Smooth muscle cell (in vitro differentiated cells): ENCODE measurements around the gene DNAH10. TPM values are rescaled to one million over a fixed set of nuclear protein-coding genes. Genes with fewer than 3 reads are reported as not detected.

Experiments used
- DNase-seq: peaks from one replicate; lab custom pipeline; 2025; ENCODE audit not compliant: unreplicated experiment; lab: John Stamatoyannopoulos, UW
- H2AFZ ChIP-seq: fragments of 200-600 bp; sonication (generic); 2 replicates; pipeline ENCODE4 v1.6.0; 2016; ENCODE audit warnings: antibody characterized with exemption, low read depth, mild to moderate bottlenecking
- H3F3A ChIP-seq: fragments of 200-600 bp; sonication (generic); 2 replicates; pipeline ENCODE4 v1.6.0; 2017; ENCODE audit warnings: antibody characterized with exemption, low read depth
- H3K27ac ChIP-seq: fragments of 200-600 bp; sonication (generic); 2 replicates; pipeline ENCODE4 v1.5.1; 2016; ENCODE audit warnings: low read depth, mild to moderate bottlenecking
- H3K27me3 ChIP-seq: fragments of 200-600 bp; sonication (generic); 2 replicates; pipeline ENCODE4 v1.6.1; 2016; ENCODE audit warnings: low read depth, mild to moderate bottlenecking
- H3K36me3 ChIP-seq: fragments of 200-600 bp; sonication (generic); 2 replicates; pipeline ENCODE4 v1.5.1; 2016; ENCODE audit warnings: low read depth
- H3K4me1 ChIP-seq: fragments of 200-600 bp; sonication (generic); 2 replicates; pipeline ENCODE4 v1.5.1; 2016; ENCODE audit warnings: low read depth
- H3K4me2 ChIP-seq: fragments of 200-600 bp; sonication (generic); 2 replicates; pipeline ENCODE4 v1.6.0; 2016; ENCODE audit warnings: mild to moderate bottlenecking
- H3K4me3 ChIP-seq: fragments of 200-600 bp; sonication (generic); 2 replicates; pipeline ENCODE4 v1.5.1; 2016; ENCODE audit warnings: mild to moderate bottlenecking
- H3K79me2 ChIP-seq: fragments of 200-600 bp; sonication (generic); 2 replicates; pipeline ENCODE4 v1.6.0; 2016; ENCODE audit warnings: low read depth, mild to moderate bottlenecking
- H3K9ac ChIP-seq: fragments of 200-600 bp; sonication (generic); 2 replicates; pipeline ENCODE4 v1.6.0; 2016; ENCODE audit warnings: low read depth
- H3K9me3 ChIP-seq: fragments of 200-600 bp; sonication (generic); replicated peaks from 2 replicates; pipeline ENCODE4 v1.5.1; 2016; ENCODE audit warnings: low read depth
- H4K20me1 ChIP-seq: fragments of 200-600 bp; sonication (generic); 2 replicates; pipeline ENCODE4 v1.6.0; 2016; ENCODE audit warnings: low read depth
- WGBS: methylation state at CpG from one replicate; pipeline ENCODE4 v1.1.7; 2016; ENCODE audit warnings: low lambda C conversion rate; 5-methylcytosine and 5-hydroxymethylcytosine counted together
- polyA plus RNA-seq: library from polyadenylated mRNA; unstranded; fragments of >200 nt; fragmentation: Nextera tagmentation; extraction: Ambion mirVana; gene quantifications from 2 replicates; pipeline ENCODE4 v1.2.1, GENCODE V29; 2016
- total RNA-seq: library from RNA; depleted of rRNA; stranded (reverse); fragments of >200 nt; gene quantifications from 2 replicates; pipeline ENCODE4 v1.2.3, GENCODE V29; 2014
- TF ChIP-seq, protein P1 (sequence below): fragments of 200-600 bp; sonication (generic); IDR thresholded peaks from 2 replicates; pipeline ENCODE4 v1.5.1; 2017; ENCODE audit warnings: borderline replicate concordance, mild to moderate bottlenecking, antibody characterized with exemption; ENCODE audit not compliant: insufficient read depth, poor library complexity, severe bottlenecking

The DNAH10 gene
- total and polyA plus RNA-seq, 2 experiments from 2014 or later: 1.5 to 2.2 TPM

- Histone ChIP-seq H3K4me2 (peak overlapping the region; percentile 19), H2AFZ (no peak overlapping the region), H3K27ac (peak overlapping the region; percentile 4), H3K79me2 (peaks cover 67% of the 10 kb centered on the region), H3K9me3 (no peaks in the 10 kb centered on the region), H3K4me3 (no peak overlapping the region), H3K36me3 (no peaks in the 10 kb centered on the region), H3K9ac (no peak overlapping the region), H3K27me3 (no peaks in the 10 kb centered on the region), H3F3A (no peaks in the 10 kb centered on the region), H4K20me1 (peaks cover 81% of the 10 kb centered on the region), H3K4me1 (peaks cover 9% of the 10 kb centered on the region)
- 70% methylated on average over 8 of the region's 8 CpGs for WGBS
- DNase-seq: no peak
- TF ChIP-seq, protein P1, sequence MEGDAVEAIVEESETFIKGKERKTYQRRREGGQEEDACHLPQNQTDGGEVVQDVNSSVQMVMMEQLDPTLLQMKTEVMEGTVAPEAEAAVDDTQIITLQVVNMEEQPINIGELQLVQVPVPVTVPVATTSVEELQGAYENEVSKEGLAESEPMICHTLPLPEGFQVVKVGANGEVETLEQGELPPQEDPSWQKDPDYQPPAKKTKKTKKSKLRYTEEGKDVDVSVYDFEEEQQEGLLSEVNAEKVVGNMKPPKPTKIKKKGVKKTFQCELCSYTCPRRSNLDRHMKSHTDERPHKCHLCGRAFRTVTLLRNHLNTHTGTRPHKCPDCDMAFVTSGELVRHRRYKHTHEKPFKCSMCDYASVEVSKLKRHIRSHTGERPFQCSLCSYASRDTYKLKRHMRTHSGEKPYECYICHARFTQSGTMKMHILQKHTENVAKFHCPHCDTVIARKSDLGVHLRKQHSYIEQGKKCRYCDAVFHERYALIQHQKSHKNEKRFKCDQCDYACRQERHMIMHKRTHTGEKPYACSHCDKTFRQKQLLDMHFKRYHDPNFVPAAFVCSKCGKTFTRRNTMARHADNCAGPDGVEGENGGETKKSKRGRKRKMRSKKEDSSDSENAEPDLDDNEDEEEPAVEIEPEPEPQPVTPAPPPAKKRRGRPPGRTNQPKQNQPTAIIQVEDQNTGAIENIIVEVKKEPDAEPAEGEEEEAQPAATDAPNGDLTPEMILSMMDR: no peak
These were observed 205.1 kb downstream of the DNAH10 start for GRCh38 chr12:123967121-123967586.

DNA sequence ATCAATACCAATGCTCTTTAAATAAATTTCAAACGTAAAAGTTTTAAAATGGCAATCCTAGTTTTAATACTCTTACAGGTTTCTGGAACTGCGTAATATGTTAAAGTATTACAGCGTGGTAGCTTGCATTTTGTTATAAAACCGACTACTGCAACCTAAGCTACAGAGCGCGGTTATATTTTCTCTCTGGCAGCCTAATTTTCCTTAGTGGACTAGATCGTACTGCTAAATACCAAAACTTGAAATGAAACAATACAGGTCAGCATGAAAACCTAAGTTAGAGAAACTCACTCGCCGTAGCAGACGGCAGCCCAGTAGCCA lies 209.3 kb downstream of the DNAH10 start:
- peak overlapping the region; percentile 45 for H3K27ac ChIP-seq
- TF ChIP-seq, protein P1: no peak
- 21% methylated on average over 10 of the region's 10 CpGs for WGBS
- no peaks in the 10 kb centered on the region for H3F3A ChIP-seq
- H3K27me3 ChIP-seq: no peaks in the 10 kb centered on the region
- no peak for DNase-seq
- peaks cover 69% of the 10 kb centered on the region for H3K79me2 ChIP-seq
- peak overlapping the region; percentile 98 for H3K4me2 ChIP-seq
- H3K4me3 ChIP-seq: peak overlapping the region; percentile 92
- H4K20me1 ChIP-seq: peaks cover 61% of the 10 kb centered on the region
- peak overlapping the region; percentile 81 for H3K9ac ChIP-seq
- no peaks in the 10 kb centered on the region for H3K9me3 ChIP-seq
- peak overlapping the region; percentile 71 for H2AFZ ChIP-seq
- H3K4me1 ChIP-seq: peaks cover 20% of the 10 kb centered on the region
- H3K36me3 ChIP-seq: no peaks in the 10 kb centered on the region

DNA sequence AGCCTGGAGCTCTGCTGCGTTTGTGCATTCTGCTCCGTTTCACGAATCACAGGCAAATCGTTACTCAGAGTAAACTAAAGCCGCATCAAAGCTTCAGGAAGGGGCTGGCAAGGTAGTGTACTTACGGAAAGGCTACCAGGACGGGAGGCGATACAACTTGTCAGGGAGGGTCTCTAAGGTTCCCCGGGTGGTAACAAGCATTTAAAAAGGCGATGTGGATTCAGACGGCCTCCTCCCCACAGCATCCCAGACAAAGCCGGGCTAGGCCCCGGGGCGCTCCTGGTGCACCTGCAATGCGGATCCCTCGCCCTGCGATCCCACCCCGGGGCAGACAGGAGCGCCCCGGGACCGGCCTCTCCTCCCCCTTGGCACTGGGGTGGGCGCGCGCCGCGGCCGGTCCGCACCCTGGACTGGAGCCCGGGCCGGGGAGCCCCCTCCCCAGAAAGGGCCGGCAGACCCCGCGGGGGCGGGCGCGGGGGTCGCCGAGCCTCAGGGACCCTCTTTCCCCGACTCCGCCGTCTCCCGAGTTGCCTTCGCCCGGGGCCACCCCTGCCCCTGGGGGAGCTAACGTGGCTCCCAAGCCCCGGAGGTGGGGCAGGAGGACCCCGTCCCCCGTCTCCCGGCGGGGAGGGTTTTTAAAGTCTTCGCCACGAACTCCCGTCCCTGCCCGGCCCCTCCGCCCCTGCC lies 209.8 kb downstream of the DNAH10 start:
- Histone ChIP-seq H2AFZ (peak overlapping the region; percentile 71), H3K9me3 (no peaks in the 10 kb centered on the region), H3K4me3 (peak overlapping the region; percentile 92), H3K27me3 (no peaks in the 10 kb centered on the region), H4K20me1 (peaks cover 56% of the 10 kb centered on the region), H3F3A (no peaks in the 10 kb centered on the region), H3K27ac (peak overlapping the region; percentile 45), H3K4me1 (peaks cover 20% of the 10 kb centered on the region), H3K4me2 (peak overlapping the region; percentile 98), H3K36me3 (no peaks in the 10 kb centered on the region), H3K9ac (peak overlapping the region; percentile 81), H3K79me2 (peaks cover 73% of the 10 kb centered on the region)
- DNase-seq: no peak
- TF ChIP-seq, protein P1: no peak
- 2% methylated on average over 36 of the region's 55 CpGs for WGBS
